Right lung (tissue), 10 donors: ENCODE results near the gene FEZ2. TPM values are rescaled to one million over a fixed set of nuclear protein-coding genes. Genes with fewer than 3 reads are reported as not detected.
"Not testable (repeated sequence)": the region's sequence is repeated elsewhere in the genome, so short reads cannot be mapped to it uniquely, and the experiment has no call there.

Experiments
- DNase-seq, 2 donors: peaks; one replicate each; pipeline ENCODE4 v3.0.0-alpha.2; 2013
- long read RNA-seq, 8 donors: transcript quantifications; one replicate each; lab custom pipeline, GENCODE V29; 2026
- polyA plus RNA-seq, 5 donors: library from polyadenylated mRNA; unstranded; fragments of 120-200 nt; gene quantifications; one replicate each; pipeline versions ENCODE4 v1.2.1 to v1.2.3, GENCODE V29; 2013; ENCODE audit warnings: inconsistent platforms in 1 of 5, low replicate concordance in 1 of 5; ENCODE audit not compliant: insufficient read length in 5 of 5, insufficient read depth in 1 of 5

FEZ2 gene
- 10 to 100 TPM; 64.8 to 80.7 (median 74.4) TPM for polyA plus RNA-seq
- long read RNA-seq, donor 1, full-length matches to known transcripts, result 18 of 46 reads
- long read RNA-seq, donor 1, partial matches to known transcripts, result 28 of 46 reads
- long read RNA-seq, donor 1, other reads (novel, unspliced or antisense), result 0 of 46 reads
- long read RNA-seq, donor 2, transcript FEZ2-204 (8 exons, 1,931 nt), result major isoform, 7 of 17 reads
- long read RNA-seq, donor 2, partial matches to known transcripts, result 9 of 17 reads
- long read RNA-seq, donor 2, other reads (novel, unspliced or antisense), result 0 of 17 reads
- long read RNA-seq, donor 3, full-length matches to known transcripts, result 16 of 29 reads
- long read RNA-seq, donor 3, partial matches to known transcripts, result 13 of 29 reads
- long read RNA-seq, donor 3, other reads (novel, unspliced or antisense), result 0 of 29 reads
- long read RNA-seq, donor 4, full-length matches to known transcripts, result 13 of 23 reads
- long read RNA-seq, donor 4, partial matches to known transcripts, result 10 of 23 reads
- long read RNA-seq, donor 4, other reads (novel, unspliced or antisense), result 0 of 23 reads
- long read RNA-seq, donor 5, full-length matches to known transcripts, result 25 of 53 reads
- long read RNA-seq, donor 5, partial matches to known transcripts, result 28 of 53 reads
- long read RNA-seq, donor 5, other reads (novel, unspliced or antisense), result 0 of 53 reads
- long read RNA-seq, donor 6, transcript FEZ2-204 (8 exons, 1,931 nt), result major isoform, 17 of 45 reads
- long read RNA-seq, donor 6, partial matches to known transcripts, result 25 of 45 reads
- long read RNA-seq, donor 6, other reads (novel, unspliced or antisense), result 0 of 45 reads
- long read RNA-seq, donor 7, full-length matches to known transcripts, result 20 of 33 reads
- long read RNA-seq, donor 7, partial matches to known transcripts, result 13 of 33 reads
- long read RNA-seq, donor 7, other reads (novel, unspliced or antisense), result 0 of 33 reads
- long read RNA-seq, donor 8, transcript FEZ2-204 (8 exons, 1,931 nt), result major isoform, 5 of 14 reads
- long read RNA-seq, donor 8, partial matches to known transcripts, result 9 of 14 reads
- long read RNA-seq, donor 8, other reads (novel, unspliced or antisense), result 0 of 14 reads

GRCh38 chr2:36597532-36598377 is at the start of gene FEZ2:
Gene FEZ2, minus strand, starts transcription at chr2:36598168. Its CDS starts 26 bp downstream, at chr2:36598142.
- peak; percentile 66 to 73 for DNase-seq

GRCh38 chr2:36634981-36635597 is 37.1 kb upstream of the FEZ2 start:
- DNase-seq, result no peak

GRCh38 chr2:36633470-36634092 is 35.6 kb upstream of the FEZ2 start:
- DNase-seq, result no peak

- no peak for DNase-seq
Observed at GRCh38 chr2:36626756-36627155, 28.8 kb upstream of the FEZ2 start.

GRCh38 chr2:36626071-36626470 is 28.1 kb upstream of the FEZ2 start:
- DNase-seq, result no peak

- DNase-seq, result no peak
Observed at GRCh38 chr2:36625304-36625703, 27.3 kb upstream of the FEZ2 start.

GRCh38 chr2:36620321-36620720 is 22.4 kb upstream of the FEZ2 start:
- no peak for DNase-seq

GRCh38 chr2:36618381-36618780 is 20.4 kb upstream of the FEZ2 start:
- no peak for DNase-seq

- no peak for DNase-seq
Observed at GRCh38 chr2:36616947-36617346, 19.0 kb upstream of the FEZ2 start.

- DNase-seq, result no peak
Observed at GRCh38 chr2:36615222-36615621, 17.3 kb upstream of the FEZ2 start.

- no peak for DNase-seq
Observed at GRCh38 chr2:36613801-36614200, 15.8 kb upstream of the FEZ2 start.

- no peak for DNase-seq
Observed at GRCh38 chr2:36611316-36611990, 13.5 kb upstream of the FEZ2 start.

- no peak for DNase-seq
Observed at GRCh38 chr2:36609507-36609906, 11.5 kb upstream of the FEZ2 start.

- no peak for DNase-seq
Observed at GRCh38 chr2:36607947-36608346, 10.0 kb upstream of the FEZ2 start.

GRCh38 chr2:36606925-36607324 is 9.0 kb upstream of the FEZ2 start:
- DNase-seq, result no peak

- no peak for DNase-seq
Observed at GRCh38 chr2:36605273-36605672, 7.3 kb upstream of the FEZ2 start.

GRCh38 chr2:36603629-36604028 is 5.7 kb upstream of the FEZ2 start:
- not testable (repeated sequence) for DNase-seq

- DNase-seq, result no peak
Observed at GRCh38 chr2:36597003-36597531, 901 bp downstream of the FEZ2 start.

GRCh38 chr2:36596397-36596796 is 1.6 kb downstream of the FEZ2 start:
- no peak for DNase-seq
